Measurements from ENCODE around the gene STAP1.

STAP1 gene

GRCh38 chr4:67556436-67556835, 2.1 kb upstream of the STAP1 start:
- DNase-seq (ENCODE audit: low read depth): no peak

GRCh38 chr4:67565284-67565683, 6.8 kb downstream of the STAP1 start:
- DNase-seq (ENCODE audit: low read depth): no peak

- DNase-seq (ENCODE audit: low read depth): no peak
Measured at GRCh38 chr4:67566335-67566734, 7.8 kb downstream of the STAP1 start.

- no peak for DNase-seq (ENCODE audit: low read depth)
Measured at GRCh38 chr4:67568820-67569219, 10.3 kb downstream of the STAP1 start.

GRCh38 chr4:67570537-67570936, 12.0 kb downstream of the STAP1 start:
- DNase-seq (ENCODE audit: low read depth): no peak

GRCh38 chr4:67571975-67572374, 13.4 kb downstream of the STAP1 start:
- DNase-seq (ENCODE audit: low read depth): no peak

- DNase-seq (ENCODE audit: low read depth): no peak
Measured at GRCh38 chr4:67573193-67573592, 14.7 kb downstream of the STAP1 start.

- no peak for DNase-seq (ENCODE audit: low read depth)
Measured at GRCh38 chr4:67575232-67576058, 16.9 kb downstream of the STAP1 start.

GRCh38 chr4:67576059-67576466, 17.5 kb downstream of the STAP1 start:
- DNase-seq (ENCODE audit: low read depth): no peak

GRCh38 chr4:67576538-67576937, 18.0 kb downstream of the STAP1 start:
- DNase-seq (ENCODE audit: low read depth): no peak

GRCh38 chr4:67580577-67580976, 22.1 kb downstream of the STAP1 start:
- DNase-seq (ENCODE audit: low read depth): no peak

- DNase-seq (ENCODE audit: low read depth): no peak
Measured at GRCh38 chr4:67581208-67581857, 22.8 kb downstream of the STAP1 start.

- DNase-seq (ENCODE audit: low read depth): no peak
Measured at GRCh38 chr4:67581913-67582312, 23.4 kb downstream of the STAP1 start.

GRCh38 chr4:67584496-67584895, 26.0 kb downstream of the STAP1 start:
- no peak for DNase-seq (ENCODE audit: low read depth)

GRCh38 chr4:67587156-67587555, 28.6 kb downstream of the STAP1 start:
- DNase-seq (ENCODE audit: low read depth): no peak

- DNase-seq (ENCODE audit: low read depth): no peak
Measured at GRCh38 chr4:67593741-67594175, 35.2 kb downstream of the STAP1 start.

- no peak for DNase-seq (ENCODE audit: low read depth)
Measured at GRCh38 chr4:67603310-67604028, 44.9 kb downstream of the STAP1 start.

- DNase-seq (ENCODE audit: low read depth): no peak
Measured at GRCh38 chr4:67604029-67604381, 45.5 kb downstream of the STAP1 start.

GRCh38 chr4:67604749-67605148, 46.2 kb downstream of the STAP1 start:
- DNase-seq (ENCODE audit: low read depth): no peak

GRCh38 chr4:67608027-67608426, 49.5 kb downstream of the STAP1 start:
- no peak for DNase-seq (ENCODE audit: low read depth)

GRCh38 chr4:67614186-67614585, 55.7 kb downstream of the STAP1 start:
- no peak for DNase-seq (ENCODE audit: low read depth)

- no peak for DNase-seq (ENCODE audit: low read depth)
Measured at GRCh38 chr4:67615119-67615518, 56.6 kb downstream of the STAP1 start.

- DNase-seq (ENCODE audit: low read depth): no peak
Measured at GRCh38 chr4:67616478-67616877, 58.0 kb downstream of the STAP1 start.

Data from activated T-cell treated with anti-CD3 and anti-CD28 coated beads for 48 hours (primary cell).